HG02885 (cell line): ENCODE measurements around the gene SLC38A4.
"Not testable (repeated sequence)": the region's sequence is repeated elsewhere in the genome, so short reads cannot be mapped to it uniquely, and the experiment has no call there.

Experiments
- ATAC-seq: cut with Tn5 transposase; IDR thresholded peaks from one replicate; pipeline ENCODE4 v1.9.1; 2021; ENCODE audit warnings: mild to moderate bottlenecking; ENCODE audit not compliant: unreplicated experiment, poor library complexity

The SLC38A4 gene

GRCh38 chr12:46825591-46826414 is at the start of gene SLC38A4:
Gene SLC38A4, minus strand, starts transcription at chr12:46825997. Its CDS starts 32,926 bp downstream, at chr12:46793071.
- no peak for ATAC-seq

DNA sequence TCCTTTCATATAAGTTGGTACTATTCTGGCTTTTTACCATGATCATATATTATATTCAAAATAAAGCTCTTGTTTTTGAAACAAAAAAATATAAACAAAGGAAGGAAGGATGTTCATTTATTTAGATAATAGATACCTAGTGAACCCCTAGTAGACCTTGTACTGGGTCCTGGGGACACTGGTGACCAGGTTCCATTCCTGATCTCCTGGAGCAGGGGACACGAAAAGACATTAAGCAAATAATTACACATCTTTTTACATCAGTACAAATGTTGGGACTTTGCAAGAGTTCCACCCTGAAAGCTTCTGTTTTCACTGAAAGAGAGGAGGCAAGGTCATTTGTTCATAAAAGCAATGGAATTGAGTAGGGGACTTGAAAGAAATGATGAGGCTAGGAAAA is 49.3 kb upstream of the SLC38A4 start:
- ATAC-seq, result no peak

- ATAC-seq, result no peak
Observed at GRCh38 chr12:46874642-46875041, 48.8 kb upstream of the SLC38A4 start.

DNA sequence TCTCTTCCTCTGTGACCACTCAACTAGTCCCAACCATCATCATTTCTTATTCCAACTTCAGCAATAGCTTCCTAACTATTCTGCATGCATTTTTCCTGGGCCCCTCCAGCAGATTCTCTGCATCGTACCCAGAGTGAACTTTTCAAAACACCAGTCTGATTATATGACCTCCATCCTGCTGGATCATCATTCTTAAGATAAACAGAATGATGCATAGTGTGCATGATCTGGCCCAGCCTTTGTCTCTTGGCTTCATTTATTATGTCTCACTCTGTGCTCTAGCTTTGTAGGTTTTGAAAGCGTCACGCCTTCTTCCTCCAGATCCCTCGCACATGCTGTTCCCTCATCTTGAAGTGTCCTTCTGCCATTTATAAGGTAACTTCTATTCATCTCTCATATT is 46.3 kb upstream of the SLC38A4 start:
- ATAC-seq, result no peak

DNA sequence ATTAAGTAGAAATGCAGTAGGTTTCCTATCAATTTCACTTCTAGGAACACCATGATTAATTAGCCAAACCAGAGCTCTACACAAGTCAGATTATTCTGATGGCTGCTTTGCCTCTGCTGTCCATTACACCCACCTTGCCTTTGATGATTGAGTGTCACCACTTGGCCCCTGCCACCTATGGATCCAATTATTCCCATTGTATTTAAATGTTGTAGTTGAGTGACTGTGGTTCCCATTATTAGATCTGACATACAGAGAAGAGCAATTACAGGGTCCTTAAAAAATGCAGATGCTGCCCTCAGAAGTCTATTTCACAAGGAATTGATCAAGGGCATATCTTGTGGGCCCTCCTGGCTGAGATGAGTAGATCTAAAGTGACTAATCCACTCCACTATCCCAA is 39.5 kb upstream of the SLC38A4 start:
- no peak for ATAC-seq

- no peak for ATAC-seq
Observed at GRCh38 chr12:46858368-46858767, 32.6 kb upstream of the SLC38A4 start.

GRCh38 chr12:46857486-46857885 is 31.7 kb upstream of the SLC38A4 start:
- no peak for ATAC-seq

GRCh38 chr12:46855760-46856159 is 30.0 kb upstream of the SLC38A4 start:
- ATAC-seq, result no peak

DNA sequence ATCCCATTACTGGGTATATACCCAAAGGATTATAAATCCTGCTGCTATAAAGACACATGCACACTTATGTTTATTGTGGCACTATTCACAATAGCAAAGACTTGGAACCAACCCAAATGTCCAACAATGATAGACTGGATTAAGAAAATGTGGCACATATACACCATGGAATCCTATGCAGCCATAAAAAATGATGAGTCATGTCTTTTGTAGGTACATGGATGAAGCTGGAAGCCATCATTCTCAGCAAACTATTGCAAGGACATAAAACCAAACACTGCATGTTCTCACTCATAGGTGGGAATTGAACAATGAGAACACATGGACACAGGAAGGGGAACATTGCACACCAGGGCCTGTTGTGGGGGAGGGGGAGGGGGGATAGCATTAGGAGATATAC is 28.4 kb upstream of the SLC38A4 start:
- not testable (repeated sequence) for ATAC-seq

DNA sequence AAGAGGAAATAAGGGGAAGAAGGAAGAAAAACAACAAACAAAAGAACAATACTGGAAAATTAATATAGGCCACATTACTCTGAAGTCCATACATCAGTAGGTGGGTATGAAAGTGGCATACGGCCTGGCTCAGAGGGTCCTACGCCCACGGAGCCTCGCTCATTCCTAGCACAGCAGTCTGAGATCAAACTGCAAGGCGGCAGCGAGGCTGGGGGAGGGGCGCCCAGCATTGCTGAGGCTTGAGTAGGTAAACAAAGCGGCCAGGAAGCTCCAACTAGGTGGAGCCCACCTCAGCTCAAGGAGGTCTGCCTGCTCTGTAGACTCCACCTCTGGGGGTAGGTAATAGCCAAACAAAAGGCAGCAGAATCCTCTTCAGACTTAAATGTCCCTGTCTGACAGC is 23.0 kb upstream of the SLC38A4 start:
- ATAC-seq, result not testable (repeated sequence)

GRCh38 chr12:46847001-46847400 is 21.2 kb upstream of the SLC38A4 start:
- ATAC-seq, result no peak

DNA sequence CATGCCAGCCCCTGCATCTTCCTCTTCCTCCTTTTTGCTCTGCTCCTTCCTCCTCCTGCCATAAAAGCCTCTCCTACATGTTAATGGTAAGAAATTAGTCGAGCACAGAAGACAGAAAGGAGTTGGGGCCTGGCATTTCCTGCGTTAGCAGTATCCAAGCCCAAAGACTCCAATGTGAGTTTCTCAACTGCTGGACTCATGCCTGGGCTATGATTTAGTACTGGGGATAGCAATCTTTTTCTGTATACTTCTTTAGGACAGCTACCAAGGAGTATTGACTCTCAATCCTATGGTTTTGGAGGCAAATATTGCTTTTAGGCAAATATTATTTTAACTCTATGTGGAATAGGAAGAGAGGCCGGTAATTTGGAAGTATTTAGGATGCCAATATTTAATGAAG is 18.0 kb upstream of the SLC38A4 start:
- ATAC-seq, result no peak

- no peak for ATAC-seq
Observed at GRCh38 chr12:46841891-46842290, 16.1 kb upstream of the SLC38A4 start.

GRCh38 chr12:46839964-46840363 is 14.2 kb upstream of the SLC38A4 start:
- ATAC-seq, result no peak

GRCh38 chr12:46839232-46839631 is 13.4 kb upstream of the SLC38A4 start:
- no peak for ATAC-seq

DNA sequence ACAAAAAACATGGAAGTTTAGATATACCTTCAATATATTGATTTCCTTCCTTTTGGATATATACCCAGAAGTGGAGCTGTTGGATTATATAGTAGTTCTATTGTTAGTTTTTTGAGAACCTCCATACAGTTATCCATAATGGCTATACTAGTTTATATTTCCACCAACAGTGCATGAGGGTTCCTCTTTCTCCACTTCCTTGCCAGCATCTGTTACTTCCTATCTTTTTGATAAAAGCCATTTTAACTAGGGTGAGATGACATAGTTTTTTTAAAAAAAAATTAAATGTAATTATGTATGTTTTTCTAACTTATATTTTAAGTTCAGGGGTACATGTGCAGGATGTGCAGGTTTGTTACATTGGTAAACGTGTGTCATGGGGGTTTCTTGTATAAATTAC is 10.0 kb upstream of the SLC38A4 start:
- ATAC-seq, result no peak

DNA sequence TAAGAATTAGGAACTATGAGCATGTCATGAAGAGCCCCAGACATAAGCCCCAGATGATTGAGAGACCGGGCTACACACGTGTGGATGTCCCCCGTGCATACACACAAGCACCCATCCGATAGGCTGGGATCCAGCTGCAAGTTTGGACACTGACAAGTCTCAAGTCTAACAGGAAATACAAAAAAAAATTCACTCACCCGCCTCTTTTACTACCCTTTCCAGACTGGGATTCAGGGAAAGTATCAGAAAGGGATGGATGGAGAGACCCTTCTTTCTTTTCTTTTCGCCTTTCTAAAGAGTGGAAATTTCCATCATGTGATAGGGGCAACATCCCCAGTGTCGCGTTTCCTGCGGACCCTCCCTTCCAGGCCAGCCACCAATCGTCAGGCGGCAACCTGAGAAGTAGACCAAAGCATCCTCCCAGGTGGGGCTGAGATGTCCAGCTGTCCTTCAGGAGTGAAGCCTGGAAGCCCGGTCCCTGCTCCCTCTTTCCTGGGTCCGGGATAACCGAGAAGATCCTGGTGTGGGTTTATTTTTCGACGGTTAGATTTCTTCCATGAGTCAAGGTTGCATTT is 6.4 kb upstream of the SLC38A4 start:
- no peak for ATAC-seq

- ATAC-seq, result no peak
Observed at GRCh38 chr12:46831335-46832129, 5.7 kb upstream of the SLC38A4 start.

GRCh38 chr12:46830731-46831334 is 5.0 kb upstream of the SLC38A4 start:
- no peak for ATAC-seq

- no peak for ATAC-seq
Observed at GRCh38 chr12:46824709-46825108, 1.1 kb downstream of the SLC38A4 start.

- no peak for ATAC-seq
Observed at GRCh38 chr12:46818642-46819041, 7.2 kb downstream of the SLC38A4 start.
